RPMI7951 (cell line): ENCODE results near the gene TMSB15A. TPM values are rescaled to one million over a fixed set of nuclear protein-coding genes. Genes with fewer than 3 reads are reported as not detected.
"Not testable (repeated sequence)": the region's sequence is repeated elsewhere in the genome, so short reads cannot be mapped to it uniquely, and the experiment has no call there.

Source experiments
- DNase-seq: peaks from one replicate; pipeline ENCODE4 v3.0.0-alpha.2; 2012; ENCODE audit warnings: low read depth
- total RNA-seq: library from RNA; depleted of rRNA; stranded (reverse); fragments of >200 nt; shearing (Covaris generic); gene quantifications from 2 replicates; pipeline ENCODE4 v1.2.3, GENCODE V29; 2014; rRNA removed

TMSB15A gene
- 27.1 and 39.8 TPM in 2 replicates for total RNA-seq

GRCh38 chrX:102515975-102516941 lies at the start of gene TMSB15A:
TMSB15A (minus strand) TSS chrX:102516739.
- DNase-seq: peak; percentile 48

GRCh38 chrX:102560423-102561068 lies 44.0 kb upstream of the TMSB15A start:
- DNase-seq: no peak

GRCh38 chrX:102558607-102559006 lies 42.1 kb upstream of the TMSB15A start:
- DNase-seq: no peak

GRCh38 chrX:102548231-102548630 lies 31.7 kb upstream of the TMSB15A start:
- no peak for DNase-seq

GRCh38 chrX:102546828-102547493 lies 30.4 kb upstream of the TMSB15A start:
- DNase-seq: no peak

- DNase-seq: not testable (repeated sequence)
These were observed 29.6 kb upstream of the TMSB15A start for GRCh38 chrX:102546175-102546574.

- DNase-seq: no peak
These were observed 19.4 kb upstream of the TMSB15A start for GRCh38 chrX:102535958-102536357.

GRCh38 chrX:102517326-102517725 lies 787 bp upstream of the TMSB15A start:
- DNase-seq: peak; percentile 32

GRCh38 chrX:102514536-102514935 lies 2.0 kb downstream of the TMSB15A start:
- DNase-seq: no peak

GRCh38 chrX:102498732-102499131 lies 17.8 kb downstream of the TMSB15A start:
- DNase-seq: no peak

GRCh38 chrX:102491766-102492165 lies 24.8 kb downstream of the TMSB15A start:
- no peak for DNase-seq

GRCh38 chrX:102478765-102479164 lies 37.8 kb downstream of the TMSB15A start:
- not testable (repeated sequence) for DNase-seq

- not testable (repeated sequence) for DNase-seq
These were observed 44.7 kb downstream of the TMSB15A start, which contains the start of gene TCP11X2 for GRCh38 chrX:102471762-102472220. TCP11X2 (minus strand) TSS chrX:102471812.

GRCh38 chrX:102470215-102470614 lies 46.3 kb downstream of the TMSB15A start:
- not testable (repeated sequence) for DNase-seq

Other genes starting within 250 kb of the TMSB15A start
- not detected in 2 replicates for gene NXF2B, start 76.7 kb downstream of the TMSB15A start, total RNA-seq
- gene TCP11X2, start 44.9 kb downstream of the TMSB15A start, total RNA-seq: not detected in 2 replicates
- 9.1 and 12.1 TPM in 2 replicates for gene ARMCX5, start 82.8 kb upstream of the TMSB15A start, total RNA-seq
- 0.20 and 0.36 TPM in 2 replicates for gene GPRASP1, start 134.7 kb upstream of the TMSB15A start, total RNA-seq
- 6.2 and 6.6 TPM in 2 replicates for gene GPRASP2, start 195.7 kb upstream of the TMSB15A start, total RNA-seq
- 1.2 and 1.3 TPM in 2 replicates for gene GPRASP3, start 204.0 kb upstream of the TMSB15A start, total RNA-seq